Measurements from ENCODE around the gene TMEM117.

The TMEM117 gene

GRCh38 chr12:43968736-43969135 is 132.9 kb downstream of the TMEM117 start:
- Histone ChIP-seq H3K27me3 (ENCODE audit: insufficient read depth, low read length) (no peaks in the 10 kb centered on the region), H3K36me3 (ENCODE audit: insufficient read depth, low read length) (no peaks in the 10 kb centered on the region), H3K79me2 (ENCODE audit: insufficient read depth, low read length) (no peaks in the 10 kb centered on the region), H3K9me2 (ENCODE audit: low read depth, low read length) (no peaks in the 10 kb centered on the region), H3K9me3 (ENCODE audit: low read length) (no peaks in the 10 kb centered on the region), H3K9ac (ENCODE audit: low read length) (no peak overlapping the region), H3F3A (ENCODE audit: insufficient read depth, low read length) (no peaks in the 10 kb centered on the region), H4K20me1 (ENCODE audit: insufficient read depth, low read length) (no peaks in the 10 kb centered on the region), H3K4me2 (ENCODE audit: low read length) (no peak overlapping the region), H2AFZ (ENCODE audit: low read length) (no peak overlapping the region), H3K4me1 (ENCODE audit: insufficient read depth, low read length, severe bottlenecking) (no peaks in the 10 kb centered on the region), H3K4me3 (ENCODE audit: low read depth, low read length, poor library complexity, severe bottlenecking) (no peak overlapping the region), H3K27ac (ENCODE audit: low read depth, low read length, poor library complexity, severe bottlenecking) (no peak overlapping the region)
- no peak for TF ChIP-seq CTCF (IDR thresholded peaks at IDR 0.05; ENCODE audit: low read length)
- no peak for TF ChIP-seq EZH2 (IDR thresholded peaks at IDR 0.05; ENCODE audit: borderline replicate concordance, low read length)

DNA sequence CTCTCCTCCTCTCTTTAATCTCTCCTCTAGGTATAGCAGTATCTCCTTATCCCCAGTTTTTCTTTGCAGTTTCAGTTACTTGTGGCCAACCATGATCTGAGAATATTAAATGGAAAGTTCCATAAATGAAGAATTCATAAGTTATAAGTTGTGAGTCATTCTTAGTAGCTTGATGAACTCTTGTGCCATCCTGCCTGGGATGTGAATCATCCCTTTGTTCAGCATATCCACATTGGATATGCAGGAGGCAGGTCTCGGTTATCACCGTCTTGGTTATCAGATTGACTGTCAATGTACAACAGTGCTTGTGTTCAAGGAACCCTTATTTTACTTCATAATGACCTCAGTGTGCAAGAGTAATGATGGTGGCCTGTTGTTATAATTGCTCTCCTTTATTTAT is 134.0 kb downstream of the TMEM117 start:
- no peaks in the 10 kb centered on the region for H3K27me3 ChIP-seq (ENCODE audit: insufficient read depth, low read length)
- no peaks in the 10 kb centered on the region for H3K9me2 ChIP-seq (ENCODE audit: low read depth, low read length)
- H4K20me1 ChIP-seq (ENCODE audit: insufficient read depth, low read length) = no peaks in the 10 kb centered on the region
- no peaks in the 10 kb centered on the region for H3K36me3 ChIP-seq (ENCODE audit: insufficient read depth, low read length)
- H3K27ac ChIP-seq (ENCODE audit: low read depth, low read length, poor library complexity, severe bottlenecking) = no peak overlapping the region
- no peak overlapping the region for H3K4me2 ChIP-seq (ENCODE audit: low read length)
- no peaks in the 10 kb centered on the region for H3K9me3 ChIP-seq (ENCODE audit: low read length)
- H3K9ac ChIP-seq (ENCODE audit: low read length) = no peak overlapping the region
- no peaks in the 10 kb centered on the region for H3K4me1 ChIP-seq (ENCODE audit: insufficient read depth, low read length, severe bottlenecking)
- H3F3A ChIP-seq (ENCODE audit: insufficient read depth, low read length) = no peaks in the 10 kb centered on the region
- no peak overlapping the region for H3K4me3 ChIP-seq (ENCODE audit: low read depth, low read length, poor library complexity, severe bottlenecking)
- TF ChIP-seq CTCF (IDR thresholded peaks at IDR 0.05; ENCODE audit: low read length) = no peak
- TF ChIP-seq EZH2 (IDR thresholded peaks at IDR 0.05; ENCODE audit: borderline replicate concordance, low read length) = no peak
- no peaks in the 10 kb centered on the region for H3K79me2 ChIP-seq (ENCODE audit: insufficient read depth, low read length)
- no peak overlapping the region for H2AFZ ChIP-seq (ENCODE audit: low read length)

DNA sequence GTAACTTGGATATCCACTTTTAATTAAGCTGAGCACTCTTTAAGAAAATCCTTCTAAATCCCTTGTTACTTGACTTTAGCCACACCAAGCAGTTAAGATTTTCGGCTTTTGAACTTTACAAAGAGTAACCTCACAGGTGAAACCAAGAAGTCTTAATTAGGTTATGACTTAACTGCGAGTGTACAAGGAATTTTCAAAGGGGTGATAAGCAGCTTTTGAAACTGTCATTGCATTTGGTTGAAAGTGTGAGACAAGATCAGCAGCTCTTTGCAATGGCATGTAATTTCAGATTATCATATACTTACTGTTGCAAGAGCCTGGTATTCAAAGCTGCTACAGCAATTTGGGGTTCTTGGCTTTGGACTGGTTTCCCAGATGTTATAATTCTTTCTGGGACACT is 137.5 kb downstream of the TMEM117 start:
- Histone ChIP-seq H3K9me3 (ENCODE audit: low read length) (no peaks in the 10 kb centered on the region; the same call in 1 of the 2 replicates), H4K20me1 (ENCODE audit: insufficient read depth, low read length) (no peaks in the 10 kb centered on the region), H3K4me3 (ENCODE audit: low read depth, low read length, poor library complexity, severe bottlenecking) (no peak overlapping the region), H3K36me3 (ENCODE audit: insufficient read depth, low read length) (no peaks in the 10 kb centered on the region), H3F3A (ENCODE audit: insufficient read depth, low read length) (no peaks in the 10 kb centered on the region), H3K9ac (ENCODE audit: low read length) (no peak overlapping the region), H3K4me2 (ENCODE audit: low read length) (no peak overlapping the region), H3K27ac (ENCODE audit: low read depth, low read length, poor library complexity, severe bottlenecking) (no peak overlapping the region), H3K4me1 (ENCODE audit: insufficient read depth, low read length, severe bottlenecking) (no peaks in the 10 kb centered on the region), H3K27me3 (ENCODE audit: insufficient read depth, low read length) (no peaks in the 10 kb centered on the region), H3K79me2 (ENCODE audit: insufficient read depth, low read length) (no peaks in the 10 kb centered on the region), H2AFZ (ENCODE audit: low read length) (no peak overlapping the region), H3K9me2 (ENCODE audit: low read depth, low read length) (no peaks in the 10 kb centered on the region)
- TF ChIP-seq CTCF (IDR thresholded peaks at IDR 0.05; ENCODE audit: low read length) = no peak

Measured in OCI-LY1 (cell line).